K562 (cell line): ENCODE measurements around the gene HCAR3. TPM values are rescaled to one million over a fixed set of nuclear protein-coding genes. Genes with fewer than 3 reads are reported as not detected.

ENCODE experiments used
- ATF4 ChIP-seq: fragments of 450-650 bp; formaldehyde crosslinking; IDR thresholded peaks from 2 replicates; pipeline ENCODE4 v1.4.0; 2022; ENCODE audit warnings: mild to moderate bottlenecking, moderate library complexity
- C11orf30 ChIP-seq: fragments of 450-650 bp; IDR thresholded peaks from 2 replicates; pipeline ENCODE4 v1.6.1; 2016; ENCODE audit warnings: low read depth, mild to moderate bottlenecking
- E2F6 ChIP-seq, 2 experiments: IDR thresholded peaks; 2 replicates each; pipeline ENCODE4 v1.6.1; 2011; ENCODE audit warnings: borderline replicate concordance in 1 of 2, control low read depth in 1 of 2, low read depth in 1 of 2, low read length in 1 of 2, mild to moderate bottlenecking in 1 of 2, mixed read lengths in 1 of 2, moderate library complexity in 1 of 2; ENCODE audit not compliant: insufficient read depth in 1 of 2, insufficient read length in 1 of 2, poor library complexity in 1 of 2, severe bottlenecking in 1 of 2; ENCODE audit errors: extremely low read depth in 1 of 2
- ELF1 ChIP-seq: fragments of 200-800 bp; sonication (Bioruptor generic); IDR thresholded peaks from 2 replicates; pipeline ENCODE4 v1.6.1; 2016; ENCODE audit warnings: missing genetic modification characterization, missing compliant biosample characterization
- PKNOX1 ChIP-seq: fragments of 450-650 bp; IDR thresholded peaks from 2 replicates; pipeline ENCODE4 v1.6.1; 2016
- REST ChIP-seq, 2 experiments: fragments of 450-650 bp; formaldehyde crosslinking in 1 of 2; IDR thresholded peaks; 2 replicates each; pipeline versions ENCODE4 v1.4.0 to v1.6.1; 2014 to 2020; ENCODE audit warnings: mild to moderate bottlenecking in 2 of 2, borderline replicate concordance in 1 of 2, low read depth in 1 of 2
- SOX6 ChIP-seq: fragments of 450-650 bp; IDR thresholded peaks from 2 replicates; pipeline ENCODE4 v1.6.1; 2014; ENCODE audit warnings: mild to moderate bottlenecking
- TAF1 ChIP-seq: IDR thresholded peaks from 2 replicates; pipeline ENCODE4 v1.6.1; 2011; ENCODE audit warnings: mild to moderate bottlenecking, low read length, moderate library complexity; ENCODE audit not compliant: insufficient read depth, control insufficient read depth, severe bottlenecking; ENCODE audit errors: extremely low read depth
- ZHX1 ChIP-seq: fragments of 150-350 bp; conservative IDR thresholded peaks from 2 replicates; pipeline ENCODE4 v1.6.1; 2014; ENCODE audit warnings: low read length
- polyA plus RNA-seq, 8 experiments: library from polyadenylated mRNA; depleted of rRNA in 4 of 8; stranded (reverse) in 5 of 8; unstranded in 3 of 8; fragments of >200 nt; fragmentation: Nextera tagmentation in 2 of 8; fragmentation: Illumina TruSeq in 1 of 8; extraction: Ambion mirVana in 2 of 8; extraction: Trizol in 1 of 8; gene quantifications; 2 replicates each; pipeline versions ENCODE4 v1.2.1 to v1.2.3, GENCODE V29; 2011 to 2014; ENCODE audit warnings: inconsistent platforms in 1 of 8, missing spikeins in 1 of 8
- total RNA-seq, 7 experiments: library from RNA; depleted of rRNA in 6 of 7; stranded (reverse); fragments of >200 nt in 6 of 7; fragmentation: Illumina TruSeq in 2 of 7; extraction: Trizol in 2 of 7; gene quantifications; 2 replicates each; pipeline versions ENCODE4 v1.2.1 to v1.2.3, GENCODE V29; 2011 to 2021; ENCODE audit warnings: low replicate concordance in 1 of 7

The HCAR3 gene
- total and polyA plus RNA-seq, 9 of the 15 experiments (the other 6 are each of a cell fraction or from before 2014, with no cell fraction given), result not detected

GRCh38 chr12:122752464-122753318 is 36.1 kb upstream of the HCAR3 start, which contains the start of gene DENR (continued):
- TF ChIP-seq REST (IDR thresholded peaks at IDR 0.05; ENCODE audit: borderline replicate concordance), result peak; percentile 93
- peak; percentile 34; the same call in 1 of the 2 replicates for TF ChIP-seq REST (CRISPR knock-in tag; IDR thresholded peaks at IDR 0.05; ENCODE audit: low read depth)
- TF ChIP-seq ZHX1, result peak; percentile 100
- peak; percentile 90 for TF ChIP-seq TAF1
- peak; percentile 93 for TF ChIP-seq ELF1 (tag)
- peak; percentile 60; the same call in 1 of the 2 replicates for TF ChIP-seq PKNOX1
- TF ChIP-seq ATF4 (CRISPR knock-in tag), result no peak
- peak; percentile 75 for TF ChIP-seq C11orf30
- peak in 1 of 2 experiments; percentile 75 for TF ChIP-seq E2F6 (IDR thresholded peaks at IDR 0.05; ENCODE audit: borderline replicate concordance in 1 of 2, extremely low read depth in 1 of 2, insufficient read depth in 1 of 2, insufficient read length in 1 of 2, low read depth in 1 of 2, low read length in 1 of 2, poor library complexity in 1 of 2, severe bottlenecking in 1 of 2)
- peak; percentile 50 for TF ChIP-seq SOX6
